NCI-H187 (cell line): ENCODE measurements around the gene PHB1.
"Not testable (repeated sequence)": the region's sequence is repeated elsewhere in the genome, so short reads cannot be mapped to it uniquely, and the experiment has no call there.

Source experiments
- DNase-seq, 2 experiments: peaks; one replicate each; lab custom pipeline; 2025; lab: John Stamatoyannopoulos, UW

PHB1 gene

GRCh38 chr17:49404906-49405305 lies 9.8 kb downstream of the PHB1 start:
- no peak for DNase-seq

- DNase-seq, result no peak
Observed at GRCh38 chr17:49404361-49404760, 10.3 kb downstream of the PHB1 start.

- DNase-seq, result no peak
Observed at GRCh38 chr17:49403514-49404289, 11.0 kb downstream of the PHB1 start.

GRCh38 chr17:49402706-49403105 lies 12.0 kb downstream of the PHB1 start:
- no peak for DNase-seq

- no peak for DNase-seq
Observed at GRCh38 chr17:49401971-49402611, 12.6 kb downstream of the PHB1 start.

- DNase-seq, result no peak
Observed at GRCh38 chr17:49399995-49400394, 14.7 kb downstream of the PHB1 start.

GRCh38 chr17:49397586-49397985 lies 17.1 kb downstream of the PHB1 start:
- no peak for DNase-seq

GRCh38 chr17:49393491-49394255 lies 21.0 kb downstream of the PHB1 start:
- no peak for DNase-seq

GRCh38 chr17:49390548-49391324 lies 23.9 kb downstream of the PHB1 start:
- DNase-seq, result no peak

GRCh38 chr17:49389514-49390347 lies 25.0 kb downstream of the PHB1 start:
- DNase-seq, result not testable (repeated sequence)

GRCh38 chr17:49388692-49389513 lies 25.8 kb downstream of the PHB1 start:
- DNase-seq, result no peak

GRCh38 chr17:49388290-49388640 lies 26.4 kb downstream of the PHB1 start:
- DNase-seq, result no peak

- no peak for DNase-seq
Observed at GRCh38 chr17:49387498-49388289, 27.0 kb downstream of the PHB1 start.

- no peak for DNase-seq
Observed at GRCh38 chr17:49386373-49386772, 28.3 kb downstream of the PHB1 start.

- no peak for DNase-seq
Observed at GRCh38 chr17:49384951-49385350, 29.7 kb downstream of the PHB1 start.

GRCh38 chr17:49383060-49383459 lies 31.6 kb downstream of the PHB1 start:
- DNase-seq, result no peak

- no peak for DNase-seq
Observed at GRCh38 chr17:49382556-49382955, 32.1 kb downstream of the PHB1 start.

- no peak for DNase-seq
Observed at GRCh38 chr17:49381793-49382192, 32.9 kb downstream of the PHB1 start.

GRCh38 chr17:49381033-49381432 lies 33.6 kb downstream of the PHB1 start:
- DNase-seq, result no peak

GRCh38 chr17:49379926-49380325 lies 34.8 kb downstream of the PHB1 start:
- DNase-seq, result no peak
